GM12878 (cell line): ENCODE measurements around the gene KREMEN2. TPM values are rescaled to one million over a fixed set of nuclear protein-coding genes. Genes with fewer than 3 reads are reported as not detected.

ENCODE experiments used
- CUX1 ChIP-seq: IDR thresholded peaks from 2 replicates; pipeline ENCODE4 v1.6.1; 2012; ENCODE audit warnings: improper control_type of control experiment, low read depth, low read length; ENCODE audit not compliant: insufficient replicate concordance
- JUNB ChIP-seq: IDR thresholded peaks from 2 replicates; pipeline ENCODE4 v1.6.1; 2016; ENCODE audit warnings: antibody characterized with exemption, mild to moderate bottlenecking
- PAX5 ChIP-seq: IDR thresholded peaks from 2 replicates; pipeline ENCODE4 v1.6.1; 2011; ENCODE audit warnings: low read depth, low read length, borderline replicate concordance
- SPI1 ChIP-seq: IDR thresholded peaks from 2 replicates; pipeline ENCODE4 v1.6.1; 2011; ENCODE audit warnings: low read depth, mild to moderate bottlenecking, low read length, moderate library complexity, borderline replicate concordance; ENCODE audit not compliant: insufficient read depth
- ZBTB40 ChIP-seq: fragments of 450-650 bp; IDR thresholded peaks from 2 replicates; pipeline ENCODE4 v1.6.1; 2016; ENCODE audit warnings: mild to moderate bottlenecking, moderate library complexity, borderline replicate concordance
- polyA plus RNA-seq, 11 experiments: library from polyadenylated mRNA; depleted of rRNA in 4 of 11; unstranded in 6 of 11; stranded (reverse) in 5 of 11; fragments of >200 nt; fragmentation: Nextera tagmentation in 4 of 11; fragmentation: Illumina TruSeq in 1 of 11; extraction: Ambion mirVana in 4 of 11; extraction: Trizol in 1 of 11; gene quantifications; 1 replicate in 1 of 11; 2 replicates in 10 of 11; pipeline versions ENCODE4 v1.2.1 to v1.2.3, GENCODE V29; 2011 to 2016; ENCODE audit warnings: inconsistent platforms in 2 of 11, missing spikeins in 2 of 11, low read depth in 1 of 11
- total RNA-seq, 4 experiments: library from RNA; depleted of rRNA in 3 of 4; stranded (reverse); fragments of >200 nt in 3 of 4; fragmentation: Illumina TruSeq in 1 of 4; extraction: Trizol in 1 of 4; gene quantifications; 2 replicates each; pipeline versions ENCODE4 v1.2.1 to v1.2.3, GENCODE V29; 2013 to 2021

KREMEN2 gene
- total and polyA plus RNA-seq, 10 of the 15 experiments (the other 5 are each of a cell fraction or from before 2014, with no cell fraction given): 0.06 to 3.7 (median 0.83) TPM; not detected in 2

DNA sequence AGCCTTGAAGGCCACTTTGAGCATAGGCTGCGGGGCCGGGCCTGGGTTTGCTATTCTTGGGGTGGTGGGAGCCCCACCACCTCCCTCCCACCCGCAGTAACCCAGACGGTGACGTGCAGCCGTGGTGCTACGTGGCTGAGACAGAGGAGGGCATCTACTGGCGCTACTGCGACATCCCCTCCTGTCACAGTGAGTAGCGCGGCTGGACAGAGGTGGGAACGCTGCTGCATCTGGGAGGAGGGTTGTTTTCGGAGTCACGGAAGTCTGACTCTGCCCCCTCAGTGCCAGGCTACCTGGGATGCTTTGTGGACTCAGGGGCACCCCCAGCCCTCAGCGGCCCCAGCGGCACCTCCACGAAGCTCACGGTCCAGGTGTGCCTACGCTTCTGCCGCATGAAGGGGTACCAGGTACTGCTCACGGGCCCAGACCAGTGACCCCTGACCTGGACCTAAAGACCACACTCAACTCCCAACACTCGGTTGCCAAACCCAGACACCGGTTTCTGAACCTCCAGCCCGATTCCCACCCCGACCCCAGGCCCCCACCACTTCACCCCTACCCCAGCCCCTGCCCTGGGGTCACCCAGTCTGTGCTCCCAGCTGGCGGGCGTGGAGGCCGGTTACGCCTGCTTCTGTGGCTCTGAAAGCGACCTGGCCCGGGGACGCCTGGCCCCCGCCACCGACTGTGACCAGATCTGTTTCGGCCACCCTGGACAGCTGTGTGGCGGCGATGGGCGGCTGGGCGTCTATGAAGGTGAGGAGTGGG lies 2.1 kb downstream of the KREMEN2 start (continued):
- TF ChIP-seq ZBTB40 (no peak), SPI1 (no peak), PAX5 (no peak), CUX1 (no peak), JUNB (no peak)
- TF ChIP-seq, all 136 proteins: peak for 0
